HepG2 (cell line): ENCODE results near the gene JPT1. TPM values are rescaled to one million over a fixed set of nuclear protein-coding genes. Genes with fewer than 3 reads are reported as not detected.

Experiments
- ATAC-seq: fragments of 200-7000 bp; cut with Tn5 transposase; 3 replicates; pipeline ENCODE4 v1.9.1; 2020; ENCODE audit warnings: mild to moderate bottlenecking, moderate library complexity
- BruUV-seq: library from RNA; stranded (reverse); fragments of 400-500 nt; replicated peaks from 2 replicates; lab custom pipeline; 2021; lab: Mats Ljungman, UMichigan
- CTCF ChIA-PET: fragments of 300-600 bp; formaldehyde crosslinking; extraction: SDS; loops from one replicate; lab custom pipeline; 2021; ENCODE audit warnings: low total read pairs, inconsistent platforms, low intra/inter-chr PET ratio; lab: Yijun Ruan, JAX
- POLR2A ChIA-PET: fragments of 350-600 bp; sonication (Branson Sonifier 250); formaldehyde crosslinking; loops from one replicate; lab custom pipeline; 2020; ENCODE audit warnings: antibody characterized with exemption, inconsistent platforms; lab: Yijun Ruan, JAX
- DNase-seq: peaks from one replicate; pipeline ENCODE4 v3.0.0-alpha.2; 2015; ENCODE audit warnings: low spot score
- FAIRE-seq: peaks from 3 replicates; lab custom pipeline; 2011; peaks lifted over from hg19 to GRCh38; lab: Jason Lieb, UNC
- H2AFZ ChIP-seq: one replicate; pipeline ENCODE4 v1.6.1; 2011; ENCODE audit warnings: low read length, inconsistent platforms
- H3K27ac ChIP-seq: fragments of 300-600 bp; 3 replicates; pipeline ENCODE4 v1.8.0; 2011; ENCODE audit warnings: mixed run types, mild to moderate bottlenecking, mixed read lengths, low read length, inconsistent platforms; ENCODE audit not compliant: insufficient read depth; ENCODE audit errors: extremely low read length
- H3K27me3 ChIP-seq, 2 experiments: fragments of 200-600 bp in 1 of 2; 2 replicates in 1 of 2; 3 replicates in 1 of 2; pipeline versions ENCODE4 v1.6.0 to v1.8.0; 2011; ENCODE audit warnings: low read length in 2 of 2, mild to moderate bottlenecking in 2 of 2, moderate library complexity in 2 of 2, inconsistent platforms in 1 of 2; ENCODE audit not compliant: insufficient read depth in 2 of 2, control insufficient read depth in 1 of 2
- H3K36me3 ChIP-seq, 2 experiments: fragments of 200-600 bp in 1 of 2; replicated peaks in 1 of 2; 2 replicates in 1 of 2; 3 replicates in 1 of 2; pipeline versions ENCODE4 v1.5.1 to v1.8.0; 2011; ENCODE audit warnings: low read length in 2 of 2, inconsistent platforms in 1 of 2; ENCODE audit not compliant: insufficient read depth in 2 of 2, control insufficient read depth in 1 of 2
- H3K4me1 ChIP-seq: 2 replicates; pipeline ENCODE4 v1.5.1; 2012; ENCODE audit warnings: low read length, inconsistent platforms; ENCODE audit not compliant: insufficient read depth
- H3K4me2 ChIP-seq: 2 replicates; pipeline ENCODE4 v1.6.0; 2011; ENCODE audit warnings: low read depth, low read length, inconsistent platforms
- H3K4me3 ChIP-seq, 3 experiments: fragments of 200-600 bp in 1 of 3; sonication (generic), shearing (Covaris generic) in 1 of 3; replicated peaks in 1 of 3; 2 replicates each; pipeline ENCODE4 v1.5.1; 2011 to 2016; ENCODE audit warnings: low read length in 3 of 3, inconsistent platforms in 2 of 3, low read depth in 2 of 3, mild to moderate bottlenecking in 2 of 3, control low read depth in 1 of 3, mixed read lengths in 1 of 3; ENCODE audit not compliant: insufficient read depth in 1 of 3
- H3K79me2 ChIP-seq: one replicate; pipeline ENCODE4 v1.6.1; 2011; ENCODE audit warnings: low read length, inconsistent platforms; ENCODE audit not compliant: insufficient read depth
- H3K9ac ChIP-seq: 2 replicates; pipeline ENCODE4 v1.6.0; 2011; ENCODE audit warnings: mild to moderate bottlenecking, low read depth, low read length, inconsistent platforms; ENCODE audit not compliant: insufficient read depth
- H3K9me3 ChIP-seq: 2 replicates; pipeline ENCODE4 v1.5.1; 2012; ENCODE audit warnings: mild to moderate bottlenecking, low read length
- H4K20me1 ChIP-seq: 2 replicates; pipeline ENCODE4 v1.6.0; 2011; ENCODE audit warnings: inconsistent platforms, mild to moderate bottlenecking, low read length, moderate library complexity; ENCODE audit not compliant: insufficient read depth
- AKAP8 ChIP-seq: sonication (generic); formaldehyde crosslinking; IDR thresholded peaks from 2 replicates; pipeline ENCODE4 v1.5.1; 2020; ENCODE audit warnings: mild to moderate bottlenecking, missing genetic modification reagents
- ASH2L ChIP-seq: fragments of 300-600, 200-600 bp; sonication (generic); IDR thresholded peaks from 2 replicates; pipeline ENCODE4 v1.7.0; 2017; ENCODE audit warnings: low read depth, mild to moderate bottlenecking, moderate library complexity, mixed read lengths, low read length; ENCODE audit not compliant: insufficient read length
- CREM ChIP-seq, 2 experiments: sonication (generic) in 1 of 2; formaldehyde crosslinking in 1 of 2; IDR thresholded peaks; 2 replicates each; pipeline versions ENCODE4 v1.4.0 to v1.6.1; 2016 to 2020; ENCODE audit warnings: antibody characterized with exemption in 1 of 2, mild to moderate bottlenecking in 1 of 2, missing genetic modification reagents in 1 of 2
- HIVEP1 ChIP-seq: sonication (generic); formaldehyde crosslinking; IDR thresholded peaks from 2 replicates; pipeline ENCODE4 v1.4.0; 2020; ENCODE audit warnings: mild to moderate bottlenecking, missing genetic modification reagents
- MAFK ChIP-seq, 2 experiments: IDR thresholded peaks in 1 of 2; conservative IDR thresholded peaks in 1 of 2; 2 replicates each; pipeline ENCODE4 v1.6.1; 2011; ENCODE audit warnings: improper control_type of control experiment in 2 of 2, low read length in 2 of 2
- MEIS2 ChIP-seq: sonication (generic); formaldehyde crosslinking; IDR thresholded peaks from 2 replicates; pipeline ENCODE4 v1.9.0; 2021; ENCODE audit warnings: mild to moderate bottlenecking, missing genetic modification reagents
- MYNN ChIP-seq: sonication (generic); formaldehyde crosslinking; IDR thresholded peaks from 2 replicates; pipeline ENCODE4 v1.4.0; 2020; ENCODE audit warnings: mild to moderate bottlenecking, low read depth, missing genetic modification reagents
- NR1H2 ChIP-seq: sonication (generic); formaldehyde crosslinking; IDR thresholded peaks from 2 replicates; pipeline ENCODE4 v1.8.1; 2022; ENCODE audit warnings: low read depth, missing genetic modification reagents, borderline replicate concordance
- PHF8 ChIP-seq: sonication (generic); formaldehyde crosslinking; IDR thresholded peaks from 2 replicates; pipeline ENCODE4 v1.5.0; 2020; ENCODE audit warnings: missing genetic modification reagents
- SP4 ChIP-seq: sonication (generic); formaldehyde crosslinking; IDR thresholded peaks from 2 replicates; pipeline ENCODE4 v1.8.1; 2023; ENCODE audit warnings: mild to moderate bottlenecking, missing genetic modification reagents
- XRCC5 ChIP-seq: fragments of 200-400 bp; formaldehyde crosslinking; optimal IDR thresholded peaks from 2 replicates; pipeline ENCODE3; 2017; ENCODE audit warnings: mild to moderate bottlenecking, low read length
- ZBTB21 ChIP-seq: sonication (generic); formaldehyde crosslinking; IDR thresholded peaks from 2 replicates; pipeline ENCODE4 v1.4.0; 2020; ENCODE audit warnings: missing genetic modification reagents
- ZNF251 ChIP-seq: sonication (generic); formaldehyde crosslinking; IDR thresholded peaks from 2 replicates; pipeline ENCODE4 v1.9.0; 2021; ENCODE audit warnings: mild to moderate bottlenecking, missing genetic modification reagents
- ZNF317 ChIP-seq: sonication (generic); formaldehyde crosslinking; IDR thresholded peaks from 2 replicates; pipeline ENCODE4 v1.5.0; 2020; ENCODE audit warnings: mild to moderate bottlenecking, missing genetic modification reagents
- ZNF484 ChIP-seq: sonication (generic); formaldehyde crosslinking; IDR thresholded peaks from 2 replicates; pipeline ENCODE4 v1.5.1; 2020; ENCODE audit warnings: mild to moderate bottlenecking, low read depth, missing genetic modification reagents, borderline replicate concordance
- ZNF549 ChIP-seq: sonication (generic); formaldehyde crosslinking; IDR thresholded peaks from 2 replicates; pipeline ENCODE4 v1.5.0; 2020; ENCODE audit warnings: missing genetic modification reagents
- ZNF83 ChIP-seq: sonication (generic); formaldehyde crosslinking; IDR thresholded peaks from 2 replicates; pipeline ENCODE4 v1.4.0; 2020; ENCODE audit warnings: missing genetic modification reagents, mild to moderate bottlenecking, borderline replicate concordance
- WGBS: methylation state at CpG from one replicate; pipeline ENCODE4 v1.1.6; 2017; ENCODE audit warnings: low lambda C conversion rate; 5-methylcytosine and 5-hydroxymethylcytosine counted together
- in situ Hi-C: cut with HindIII; loops from 2 replicates; pipeline ENCODE4 v1.10.0; 2017; ENCODE audit warnings: low pct_unique_long_range_greater_than_20kb; ENCODE audit not compliant: extremely low pct_ligation_motif_present
- intact Hi-C: fragments of 100-400 bp; cut with micrococcal nuclease; formaldehyde crosslinking; loops from one replicate; pipeline ENCODE4 v1.10.0; 2022; ENCODE audit not compliant: unreplicated experiment
- polyA plus RNA-seq, 8 experiments: library from polyadenylated mRNA; depleted of rRNA in 3 of 8; stranded (reverse) in 7 of 8; unstranded in 1 of 8; fragments of >200 nt; fragmentation: Illumina TruSeq in 4 of 8; extraction: Trizol in 4 of 8; gene quantifications; 2 replicates each; pipeline versions ENCODE4 v1.2.1 to v1.2.3, GENCODE V29; 2011 to 2016; ENCODE audit warnings: low read depth in 4 of 8, missing spikeins in 1 of 8, mixed read lengths in 1 of 8; ENCODE audit not compliant: insufficient read depth in 1 of 8
- total RNA-seq, 5 experiments: library from RNA; depleted of rRNA; stranded (reverse); fragments of >200 nt; fragmentation: Illumina TruSeq; extraction: Trizol; gene quantifications; 2 replicates each; pipeline ENCODE4 v1.2.3, GENCODE V29; 2016; ENCODE audit warnings: low read depth in 1 of 5
- TF ChIP-seq, protein P1 (sequence below): sonication (generic); formaldehyde crosslinking; IDR thresholded peaks from 2 replicates; pipeline ENCODE4 v1.4.0; 2020; ENCODE audit warnings: missing genetic modification reagents
- TF ChIP-seq, protein P2 (sequence below): sonication (generic); formaldehyde crosslinking; IDR thresholded peaks from 2 replicates; pipeline ENCODE4 v1.8.0; 2022; ENCODE audit warnings: mild to moderate bottlenecking, missing genetic modification reagents

The JPT1 gene
- total and polyA plus RNA-seq, 2 of the 13 experiments (the other 11 are each of a cell fraction or from before 2014, with no cell fraction given): 43.3 to 256 TPM

DNA sequence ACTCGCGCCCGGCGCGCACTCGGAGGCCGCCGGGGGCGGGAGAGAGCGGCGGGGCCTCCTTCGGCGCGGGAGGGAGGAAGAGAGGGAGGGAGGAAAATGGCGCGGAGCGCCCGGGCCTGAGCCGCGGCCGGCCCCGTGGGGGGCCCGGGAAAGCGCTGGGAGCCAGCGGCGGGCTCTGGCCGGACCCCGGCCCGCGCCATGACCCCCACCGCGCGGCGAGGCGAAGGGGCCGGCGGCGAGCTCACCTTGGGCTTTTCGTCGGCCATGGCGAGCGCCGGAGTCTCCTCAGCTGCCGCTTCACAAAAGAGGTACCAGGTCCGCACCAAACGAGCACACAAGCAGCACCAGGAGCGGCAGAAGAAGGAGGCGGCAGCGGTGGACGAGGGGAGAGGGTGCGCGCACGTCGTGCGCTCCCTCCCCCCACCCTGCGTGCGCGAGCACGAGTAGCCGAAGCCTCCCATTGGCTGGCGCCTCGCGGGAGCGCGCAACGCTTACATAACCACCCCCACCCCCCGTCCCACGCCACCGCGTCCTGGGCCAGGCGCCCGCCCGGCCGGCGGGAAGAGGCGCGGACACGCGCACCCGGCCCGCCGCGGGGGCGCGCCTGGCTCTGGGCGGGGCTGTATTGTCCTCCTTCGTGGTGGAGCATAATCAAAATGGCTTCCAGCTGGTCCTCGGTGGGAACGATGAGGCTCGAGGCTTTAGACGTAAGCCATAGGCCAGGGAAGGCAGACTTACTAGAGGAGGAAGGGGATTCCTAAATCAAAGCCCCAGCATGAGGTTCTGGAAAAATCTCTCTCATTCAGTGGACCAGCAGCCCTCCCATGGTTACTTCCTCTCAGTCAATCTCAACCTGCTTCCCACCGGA lies 28.5 kb upstream of the JPT1 start, which contains the start of gene SUMO2 (continued):
- TF ChIP-seq, protein P1, sequence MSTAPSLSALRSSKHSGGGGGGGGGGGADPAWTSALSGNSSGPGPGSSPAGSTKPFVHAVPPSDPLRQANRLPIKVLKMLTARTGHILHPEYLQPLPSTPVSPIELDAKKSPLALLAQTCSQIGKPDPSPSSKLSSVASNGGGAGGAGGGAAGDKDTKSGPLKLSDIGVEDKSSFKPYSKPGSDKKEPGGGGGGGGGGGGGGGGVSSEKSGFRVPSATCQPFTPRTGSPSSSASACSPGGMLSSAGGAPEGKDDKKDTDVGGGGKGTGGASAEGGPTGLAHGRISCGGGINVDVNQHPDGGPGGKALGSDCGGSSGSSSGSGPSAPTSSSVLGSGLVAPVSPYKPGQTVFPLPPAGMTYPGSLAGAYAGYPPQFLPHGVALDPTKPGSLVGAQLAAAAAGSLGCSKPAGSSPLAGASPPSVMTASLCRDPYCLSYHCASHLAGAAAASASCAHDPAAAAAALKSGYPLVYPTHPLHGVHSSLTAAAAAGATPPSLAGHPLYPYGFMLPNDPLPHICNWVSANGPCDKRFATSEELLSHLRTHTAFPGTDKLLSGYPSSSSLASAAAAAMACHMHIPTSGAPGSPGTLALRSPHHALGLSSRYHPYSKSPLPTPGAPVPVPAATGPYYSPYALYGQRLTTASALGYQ (CRISPR knock-in tag): peak; percentile 59; the same call in 1 of the 2 replicates
- no peak; the same call in 1 of the 2 replicates for TF ChIP-seq ZNF83 (CRISPR knock-in tag)

GRCh38 chr17:75182319-75182568 lies 27.9 kb upstream of the JPT1 start:
- H3K79me2 ChIP-seq: peaks cover 50% of the 10 kb centered on the region
- intact Hi-C loops (no loop called here), in situ Hi-C loops (no loop called here)
- peak; percentile 28; the same call in 2 of the 3 replicates for ATAC-seq
- peak overlapping the region; percentile 94 for H3K4me2 ChIP-seq
- ChIA-PET POLR2A (interaction anchor here (0.9 to 2.1 kb wide), 3 partner anchors 11 to 85 kb away, joined by 3 to 8 read pairs (median 5); partner anchors contain the start of gene NT5C), CTCF (no interaction called here)
- peaks cover 15% of the 10 kb centered on the region for H4K20me1 ChIP-seq
- no TSS peak for BruUV-seq
- no peak overlapping the region for H2AFZ ChIP-seq
- H3K4me1 ChIP-seq: peaks cover 42% of the 10 kb centered on the region
- H3K36me3 ChIP-seq: peaks cover 10 to 25% of the 10 kb centered on the region in 2 experiments; a peak in 4 of 5 replicates
- 2% methylated on average over 10 of the region's 33 CpGs for WGBS
- no peak for DNase-seq
- H3K9me3 ChIP-seq: no peaks in the 10 kb centered on the region
- no peak for FAIRE-seq
- peak overlapping the region; percentile 95 for H3K9ac ChIP-seq
- H3K27me3 ChIP-seq: no peaks in the 10 kb centered on the region; a peak in 1 of 5 replicates
- peak overlapping the region; percentile 96 for H3K27ac ChIP-seq
- H3K4me3 ChIP-seq: peak overlapping the region; percentile 92 to 98 (median 96)
- no peak for TF ChIP-seq CREM (IDR thresholded peaks at IDR 0.05)
- TF ChIP-seq CREM (CRISPR knock-in tag; IDR thresholded peaks at IDR 0.05): no peak
- no peak for TF ChIP-seq ZNF251
- peak; percentile 68 for TF ChIP-seq PHF8 (CRISPR knock-in tag)
- TF ChIP-seq ASH2L: no peak
- TF ChIP-seq MYNN: no peak
- no peak for TF ChIP-seq ZNF484 (CRISPR knock-in tag)
- no peak for TF ChIP-seq ZBTB21 (CRISPR knock-in tag)
- 0 out of 2 replicates have a peak, but pooled peaks have one; percentile 5 for TF ChIP-seq ZNF317
- TF ChIP-seq XRCC5: peak; percentile 49
- TF ChIP-seq HIVEP1 (CRISPR knock-in tag): 0 out of 2 replicates have a peak, but pooled peaks have one; percentile 14
- 0 out of 2 replicates have a peak, but pooled peaks have one; percentile 63 for TF ChIP-seq AKAP8
- TF ChIP-seq SP4 (CRISPR knock-in tag): no peak
- TF ChIP-seq, protein P2, sequence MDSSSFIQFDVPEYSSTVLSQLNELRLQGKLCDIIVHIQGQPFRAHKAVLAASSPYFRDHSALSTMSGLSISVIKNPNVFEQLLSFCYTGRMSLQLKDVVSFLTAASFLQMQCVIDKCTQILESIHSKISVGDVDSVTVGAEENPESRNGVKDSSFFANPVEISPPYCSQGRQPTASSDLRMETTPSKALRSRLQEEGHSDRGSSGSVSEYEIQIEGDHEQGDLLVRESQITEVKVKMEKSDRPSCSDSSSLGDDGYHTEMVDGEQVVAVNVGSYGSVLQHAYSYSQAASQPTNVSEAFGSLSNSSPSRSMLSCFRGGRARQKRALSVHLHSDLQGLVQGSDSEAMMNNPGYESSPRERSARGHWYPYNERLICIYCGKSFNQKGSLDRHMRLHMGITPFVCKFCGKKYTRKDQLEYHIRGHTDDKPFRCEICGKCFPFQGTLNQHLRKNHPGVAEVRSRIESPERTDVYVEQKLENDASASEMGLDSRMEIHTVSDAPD (CRISPR knock-in tag): peak; percentile 16; the same call in 1 of the 2 replicates
- no peak for TF ChIP-seq MEIS2 (CRISPR knock-in tag)
- no peak for TF ChIP-seq MAFK (conservative IDR thresholded peaks at IDR 0.05 in 1 of 2, IDR thresholded peaks at IDR 0.05 in 1 of 2; ENCODE audit: low read length in 2 of 2)
- no peak for TF ChIP-seq NR1H2 (CRISPR knock-in tag)
- TF ChIP-seq ZNF549 (CRISPR knock-in tag): no peak
